SK-N-MC (cell line): ENCODE measurements around the gene DAB1.

Experiments used
- EZH2 ChIP-seq: fragments of 200-600 bp; sonication (generic); IDR thresholded peaks from one replicate; pipeline ENCODE4 v1.6.1; 2017; ENCODE audit warnings: antibody characterized with exemption
- POLR2AphosphoS5 ChIP-seq: IDR thresholded peaks from 2 replicates; pipeline ENCODE4 v1.6.1; 2012; ENCODE audit warnings: mild to moderate bottlenecking, low read depth, low read length, borderline replicate concordance

DNA sequence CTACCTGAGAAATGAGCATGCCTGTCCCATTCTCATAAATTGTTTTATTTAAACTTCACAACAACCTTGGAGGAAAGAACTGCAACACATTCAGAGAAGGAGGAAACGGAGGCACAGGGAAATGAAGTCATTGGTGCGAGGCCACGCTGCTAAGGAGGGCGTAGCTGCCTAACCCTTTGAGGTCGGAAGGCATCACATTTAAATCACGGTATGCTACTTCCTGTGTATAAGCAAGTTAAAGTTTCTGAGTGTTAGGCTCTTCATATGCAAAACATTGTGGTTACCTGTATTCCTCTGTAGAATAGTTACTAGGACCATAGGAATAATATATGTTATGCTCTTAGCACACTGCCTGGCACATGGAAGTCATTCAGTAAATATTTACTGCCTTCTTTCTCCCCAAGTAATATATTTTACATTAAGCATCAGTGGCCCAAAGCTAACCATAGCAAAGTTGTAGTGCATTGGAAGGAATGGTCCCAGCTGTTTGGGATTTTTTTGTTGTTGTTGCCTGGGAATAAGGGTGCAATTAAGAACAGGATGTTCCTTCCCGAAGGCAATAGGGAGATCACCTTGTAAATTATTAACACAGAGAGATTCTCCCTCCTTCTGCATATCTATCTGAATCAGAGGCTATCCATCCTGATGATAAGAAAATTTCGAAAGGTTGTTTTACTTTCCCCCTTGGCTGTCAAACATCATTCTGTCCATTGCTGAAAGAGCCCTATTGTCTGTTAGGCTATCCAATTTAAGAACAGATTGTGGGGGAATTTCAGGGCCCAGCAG, 265.8 kb downstream of the DAB1 start:
- TF ChIP-seq POLR2AphosphoS5 (no peak), EZH2 (no peak)
